ENCODE measurements around the gene ATP5MG. TPM values are rescaled to one million over a fixed set of nuclear protein-coding genes. Genes with fewer than 3 reads are reported as not detected.

The ATP5MG gene
- total RNA-seq, 4 donors from 2014 or later = 26.6 to 70.0 (median 49.7) TPM

DNA sequence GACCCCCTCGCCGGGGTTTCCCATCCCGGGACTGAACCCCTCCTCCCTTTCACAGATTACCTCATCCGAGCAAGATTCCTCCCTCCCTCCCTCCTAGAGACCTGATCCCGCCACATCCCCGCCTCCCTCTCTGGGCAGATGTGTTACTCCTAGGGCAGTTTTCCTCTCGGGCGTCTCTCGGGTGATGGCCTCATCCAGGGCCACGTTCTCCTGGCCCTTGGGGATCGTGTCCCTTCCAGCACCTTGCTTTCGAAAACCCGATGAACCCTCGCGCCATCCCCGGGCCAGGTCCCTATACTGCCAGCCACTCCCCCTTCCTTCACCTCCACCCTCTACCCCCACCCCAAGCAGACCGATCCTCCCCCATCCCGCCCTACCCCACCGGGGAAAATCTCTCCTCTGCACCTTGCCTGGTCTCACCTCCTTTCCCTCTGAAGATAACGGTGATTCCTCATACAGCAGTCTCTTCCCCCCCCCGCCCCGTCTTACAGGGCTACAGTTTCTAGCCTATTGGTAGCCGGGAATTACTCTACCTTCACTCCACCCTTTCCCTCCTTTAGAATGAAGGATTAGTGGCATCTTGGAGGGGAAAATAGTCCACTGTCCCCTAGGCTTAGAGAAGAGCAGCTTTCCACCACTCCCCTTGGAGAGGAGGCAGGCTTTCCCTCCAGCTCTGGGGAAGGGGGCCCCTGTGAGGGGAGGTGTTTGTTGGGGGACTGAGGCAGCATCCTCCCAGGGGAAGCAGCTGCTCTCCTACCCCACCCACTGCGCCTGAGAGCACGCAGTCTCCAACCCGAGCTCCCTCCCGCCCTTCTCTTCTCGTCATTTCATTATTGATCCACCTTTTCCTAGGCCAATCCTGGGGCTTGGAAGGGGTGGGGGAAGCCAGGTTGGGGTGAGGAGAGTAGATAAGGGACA, 36.1 kb downstream of the ATP5MG start:
- Histone ChIP-seq H3K4me3 (peak overlapping the region; percentile 69), H3K36me3 (no peaks in the 10 kb centered on the region), H3K27ac (peak overlapping the region; percentile 88), H3K9me3 (no peaks in the 10 kb centered on the region), H3K4me1 (peaks cover 62% of the 10 kb centered on the region), H3K27me3 (no peaks in the 10 kb centered on the region)
- TF ChIP-seq POLR2AphosphoS5 (IDR thresholded peaks at IDR 0.05) (no peak), EP300 (IDR thresholded peaks at IDR 0.05) (no peak), CTCF (IDR thresholded peaks at IDR 0.05) (no peak), POLR2A (IDR thresholded peaks at IDR 0.05) (no peak)
- DNase-seq (ENCODE audit: low spot score in 2 of 2) = peak in 1 of 2 donors; percentile 79
- WGBS = 1% methylated on average over 28 of the region's 28 CpGs

DNA sequence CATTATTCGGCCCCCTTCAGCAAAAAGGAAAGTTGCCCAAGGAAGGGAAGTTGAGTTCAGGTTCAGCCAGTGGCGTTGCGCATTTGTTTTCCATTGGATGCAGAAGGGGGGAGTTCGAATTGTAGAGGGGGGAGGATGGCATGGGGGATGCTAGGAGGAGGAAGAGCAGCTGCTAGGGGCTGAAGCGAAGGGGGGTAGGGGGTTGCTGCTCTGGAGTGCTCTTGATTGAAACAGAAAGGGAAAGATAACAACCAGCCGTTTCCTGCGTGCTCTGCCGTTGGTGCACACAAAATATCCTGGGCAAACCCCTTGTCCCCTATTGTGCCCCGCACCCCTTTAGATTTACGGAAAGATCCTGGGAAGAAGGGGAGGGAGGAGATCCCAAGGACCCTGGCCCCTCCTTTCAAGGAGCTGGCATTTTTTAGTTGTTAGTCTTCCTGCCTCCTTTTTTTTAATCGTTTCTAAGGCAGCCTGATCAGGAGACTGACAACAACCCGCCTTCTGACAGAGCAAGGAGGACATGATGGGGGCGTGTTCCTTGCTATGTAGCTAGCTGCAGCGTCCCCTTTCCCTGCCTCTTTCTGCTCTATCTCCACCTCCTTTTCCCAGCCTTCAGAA, 37.0 kb downstream of the ATP5MG start:
- H3K4me3 ChIP-seq = peak overlapping the region; percentile 69

DNA sequence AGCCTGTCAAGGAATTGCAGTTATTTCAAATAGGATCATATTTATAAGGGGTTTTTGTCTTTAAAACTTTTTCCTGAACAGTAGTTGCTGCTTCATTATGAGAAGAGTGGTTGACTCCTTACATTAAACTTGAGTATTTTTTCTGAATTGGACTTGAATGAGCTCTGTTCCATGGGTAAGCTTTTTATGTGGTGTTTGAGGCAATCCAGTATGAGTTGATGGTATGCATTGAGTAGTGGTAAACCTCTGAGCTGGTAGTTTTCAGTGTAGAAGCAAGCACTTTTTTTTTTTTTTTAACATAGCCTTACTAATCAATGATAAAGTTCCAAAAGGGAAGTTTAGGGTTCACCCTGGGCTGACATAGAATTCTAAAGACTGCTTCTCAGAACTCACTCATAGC, 38.2 kb downstream of the ATP5MG start:
- H3K4me1 ChIP-seq = peaks cover 67% of the 10 kb centered on the region
- DNase-seq (ENCODE audit: low spot score in 2 of 2) = no peak
- TF ChIP-seq POLR2A (IDR thresholded peaks at IDR 0.05) = no peak
- no peak for TF ChIP-seq EP300 (IDR thresholded peaks at IDR 0.05)
- TF ChIP-seq POLR2AphosphoS5 (IDR thresholded peaks at IDR 0.05) = no peak
- no peak for TF ChIP-seq CTCF (IDR thresholded peaks at IDR 0.05)
- no peak overlapping the region for H3K27ac ChIP-seq
- no peaks in the 10 kb centered on the region for H3K36me3 ChIP-seq
- no peaks in the 10 kb centered on the region for H3K27me3 ChIP-seq
- H3K9me3 ChIP-seq = no peaks in the 10 kb centered on the region
- H3K4me3 ChIP-seq = no peak overlapping the region

More for the DNA sequence above, 37.0 kb downstream of the ATP5MG start:
- under 1% methylated on average over 14 of the region's 14 CpGs for WGBS
- TF ChIP-seq CTCF (IDR thresholded peaks at IDR 0.05) (no peak), EP300 (IDR thresholded peaks at IDR 0.05) (no peak), POLR2A (IDR thresholded peaks at IDR 0.05) (no peak), POLR2AphosphoS5 (IDR thresholded peaks at IDR 0.05) (no peak)
- Histone ChIP-seq H3K36me3 (no peaks in the 10 kb centered on the region), H3K4me1 (peaks cover 72% of the 10 kb centered on the region), H3K9me3 (no peaks in the 10 kb centered on the region), H3K27me3 (no peaks in the 10 kb centered on the region), H3K27ac (peak overlapping the region; percentile 88)
- DNase-seq (ENCODE audit: low spot score in 2 of 2) = peak in 1 of 2 donors; percentile 65

- no peak for TF ChIP-seq POLR2AphosphoS5 (IDR thresholded peaks at IDR 0.05)
- TF ChIP-seq CTCF (IDR thresholded peaks at IDR 0.05) = no peak
- no peak for TF ChIP-seq EP300 (IDR thresholded peaks at IDR 0.05)
- no peak for TF ChIP-seq POLR2A (IDR thresholded peaks at IDR 0.05)
- Histone ChIP-seq H3K9me3 (no peaks in the 10 kb centered on the region), H3K4me3 (no peak overlapping the region), H3K4me1 (peaks cover 65% of the 10 kb centered on the region), H3K27ac (no peak overlapping the region), H3K27me3 (no peaks in the 10 kb centered on the region), H3K36me3 (no peaks in the 10 kb centered on the region)
- no peak for DNase-seq (ENCODE audit: low spot score in 2 of 2)
- 13% methylated on average over 3 of the region's 3 CpGs for WGBS
Observed at GRCh38 chr11:118441770-118442275, 40.4 kb downstream of the ATP5MG start.

DNA sequence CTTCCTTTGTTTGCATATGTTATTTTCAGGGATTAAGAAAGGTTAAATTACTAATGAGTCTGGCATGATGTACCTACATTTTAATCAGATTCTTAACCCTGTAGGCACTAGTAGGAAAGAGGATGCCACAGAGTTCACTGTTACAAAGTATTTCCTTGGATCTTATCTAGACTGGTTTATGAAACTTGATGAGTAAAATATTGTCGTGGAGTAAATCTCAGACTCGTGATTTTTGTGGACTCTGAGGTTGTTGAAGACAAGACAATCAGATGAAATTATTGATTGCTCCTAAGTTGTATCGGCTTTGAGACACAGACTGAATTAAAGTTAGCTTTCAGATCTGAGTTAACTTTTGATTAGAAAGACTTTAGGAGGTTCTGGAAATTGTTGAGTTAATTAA, 40.9 kb downstream of the ATP5MG start:
- no peak overlapping the region for H3K27ac ChIP-seq

More for the DNA sequence above, 40.9 kb downstream of the ATP5MG start:
- no peaks in the 10 kb centered on the region for H3K27me3 ChIP-seq
- no peaks in the 10 kb centered on the region for H3K9me3 ChIP-seq
- no peak overlapping the region for H3K4me3 ChIP-seq
- WGBS = 60% methylated on average over 3 of the region's 3 CpGs
- peaks cover 63% of the 10 kb centered on the region for H3K4me1 ChIP-seq
- DNase-seq (ENCODE audit: low spot score in 2 of 2) = no peak
- no peak for TF ChIP-seq EP300 (IDR thresholded peaks at IDR 0.05)
- TF ChIP-seq CTCF (IDR thresholded peaks at IDR 0.05) = no peak
- no peak for TF ChIP-seq POLR2AphosphoS5 (IDR thresholded peaks at IDR 0.05)
- no peak for TF ChIP-seq POLR2A (IDR thresholded peaks at IDR 0.05)
- H3K36me3 ChIP-seq = no peaks in the 10 kb centered on the region

Measured in suprapubic skin (tissue), 4 donors.